H9 (cell line): ENCODE data around the gene CFHR1. TPM values are rescaled to one million over a fixed set of nuclear protein-coding genes. Genes with fewer than 3 reads are reported as not detected.
"Not testable (repeated sequence)": the region's sequence is repeated elsewhere in the genome, so short reads cannot be mapped to it uniquely, and the experiment has no call there.

Source experiments
- DNase-seq: peaks from one replicate; pipeline ENCODE4 v3.0.0-alpha.2; 2017
- H2AFZ ChIP-seq: one replicate; pipeline ENCODE4 v1.6.1; 2013; ENCODE audit warnings: mild to moderate bottlenecking, low read length, control low read depth, moderate library complexity
- H2AK5ac ChIP-seq: 2 replicates; pipeline ENCODE4 v1.6.1; 2013; ENCODE audit warnings: low read length, control low read depth, mixed read lengths; ENCODE audit not compliant: insufficient read length
- H2BK120ac ChIP-seq: one replicate; pipeline ENCODE4 v1.6.1; 2013; ENCODE audit warnings: low read depth, mild to moderate bottlenecking, low read length, control low read depth, inconsistent platforms; ENCODE audit not compliant: poor library complexity, severe bottlenecking
- H2BK12ac ChIP-seq: 2 replicates; pipeline ENCODE4 v1.6.1; 2013; ENCODE audit warnings: low read length, control low read depth, mixed read lengths, low read depth; ENCODE audit not compliant: insufficient read length
- H2BK15ac ChIP-seq: 2 replicates; pipeline ENCODE4 v1.6.1; 2013; ENCODE audit warnings: low read depth, low read length, control low read depth
- H2BK20ac ChIP-seq: one replicate; pipeline ENCODE4 v1.6.1; 2013; ENCODE audit warnings: low read depth, mild to moderate bottlenecking, low read length, control low read depth, inconsistent platforms; ENCODE audit not compliant: poor library complexity, severe bottlenecking
- H2BK5ac ChIP-seq: 2 replicates; pipeline ENCODE4 v1.6.1; 2013; ENCODE audit warnings: low read length, control low read depth, mixed read lengths; ENCODE audit not compliant: insufficient read length
- H3K14ac ChIP-seq: 2 replicates; pipeline ENCODE4 v1.6.1; 2013; ENCODE audit warnings: low read length, control low read depth; ENCODE audit not compliant: insufficient read depth
- H3K18ac ChIP-seq: 2 replicates; pipeline ENCODE4 v1.6.1; 2013; ENCODE audit warnings: low read depth, mild to moderate bottlenecking, mixed read lengths, low read length, control low read depth; ENCODE audit not compliant: insufficient read length
- H3K23ac ChIP-seq: 2 replicates; pipeline ENCODE4 v1.6.1; 2013; ENCODE audit warnings: low read length, control low read depth, mixed read lengths, low read depth; ENCODE audit not compliant: insufficient read length
- H3K23me2 ChIP-seq: 2 replicates; pipeline ENCODE4 v1.6.1; 2013; ENCODE audit warnings: low read depth, mild to moderate bottlenecking, mixed read lengths, low read length, control low read depth; ENCODE audit not compliant: insufficient read length, poor library complexity, severe bottlenecking
- H3K27ac ChIP-seq: 2 replicates; pipeline ENCODE4 v1.5.1; 2013; ENCODE audit warnings: low read length, control low read depth, mixed read lengths, low read depth; ENCODE audit not compliant: insufficient read length
- H3K27me3 ChIP-seq: 2 replicates; pipeline ENCODE4 v1.6.1; 2013; ENCODE audit warnings: low read length, control low read depth, inconsistent platforms; ENCODE audit not compliant: insufficient read depth
- H3K4ac ChIP-seq: 2 replicates; pipeline ENCODE4 v1.6.1; 2013; ENCODE audit warnings: low read depth, mild to moderate bottlenecking, control low read depth, inconsistent platforms, low read length, moderate library complexity
- H3K4me1 ChIP-seq: 2 replicates; pipeline ENCODE4 v1.6.1; 2013; ENCODE audit warnings: low read length, control low read depth, inconsistent platforms; ENCODE audit not compliant: insufficient read depth
- H3K4me2 ChIP-seq: 2 replicates; pipeline ENCODE4 v1.6.1; 2013; ENCODE audit warnings: low read length, control low read depth, mixed read lengths; ENCODE audit not compliant: insufficient read length, insufficient read depth
- H3K56ac ChIP-seq: 2 replicates; pipeline ENCODE4 v1.6.1; 2013; ENCODE audit warnings: low read depth, mild to moderate bottlenecking, mixed read lengths, low read length, control low read depth; ENCODE audit not compliant: insufficient read length
- H3K79me1 ChIP-seq: 2 replicates; pipeline ENCODE4 v1.6.1; 2013; ENCODE audit warnings: low read depth, mild to moderate bottlenecking, moderate library complexity, low read length, control low read depth, inconsistent platforms; ENCODE audit not compliant: insufficient read depth, poor library complexity, severe bottlenecking
- H3K79me2 ChIP-seq: 2 replicates; pipeline ENCODE4 v1.6.1; 2013; ENCODE audit warnings: low read length, control low read depth, inconsistent platforms; ENCODE audit not compliant: insufficient read depth
- H3K9ac ChIP-seq: 2 replicates; pipeline ENCODE4 v1.6.1; 2013; ENCODE audit warnings: low read length, control low read depth, mixed read lengths; ENCODE audit not compliant: insufficient read length; ENCODE audit errors: extremely low read depth
- H3K9me3 ChIP-seq: one replicate; pipeline ENCODE4 v1.6.1; 2013; ENCODE audit warnings: low read depth, low read length, inconsistent platforms; ENCODE audit not compliant: control insufficient read depth
- H3T11ph ChIP-seq: one replicate; pipeline ENCODE4 v1.6.1; 2013; ENCODE audit warnings: mild to moderate bottlenecking, low read length, control low read depth, inconsistent platforms
- H4K20me1 ChIP-seq: one replicate; pipeline ENCODE4 v1.6.1; 2013; ENCODE audit not compliant: control insufficient read depth, insufficient read length, insufficient read depth
- H4K5ac ChIP-seq: 2 replicates; pipeline ENCODE4 v1.6.1; 2013; ENCODE audit warnings: low read depth, mild to moderate bottlenecking, mixed read lengths, low read length, control low read depth; ENCODE audit not compliant: insufficient read length
- H4K8ac ChIP-seq: replicated peaks from 2 replicates; pipeline ENCODE4 v1.6.1; 2013; ENCODE audit warnings: low read length, control low read depth, mixed read lengths, low read depth; ENCODE audit not compliant: insufficient read length
- H4K91ac ChIP-seq: 2 replicates; pipeline ENCODE4 v1.6.1; 2013; ENCODE audit warnings: low read depth, mild to moderate bottlenecking, moderate library complexity, mixed read lengths, low read length, control low read depth; ENCODE audit not compliant: insufficient read length
- H3K27ac Mint-ChIP-seq, 3 experiments: 2 replicates in 2 of 3; 3 replicates in 1 of 3; pipeline ENCODE4 v1.8.0; 2020 to 2021; ENCODE audit warnings: mixed read lengths in 3 of 3, mild to moderate bottlenecking in 1 of 3, moderate library complexity in 1 of 3
- H3K27me3 Mint-ChIP-seq: 2 replicates; pipeline ENCODE4 v1.8.0; 2021; ENCODE audit warnings: low read depth, mild to moderate bottlenecking, moderate library complexity, mixed read lengths
- H3K36me3 Mint-ChIP-seq, 3 experiments: 2 replicates in 2 of 3; 3 replicates in 1 of 3; pipeline ENCODE4 v1.8.0; 2020 to 2021; ENCODE audit warnings: low read depth in 3 of 3, mixed read lengths in 3 of 3; ENCODE audit not compliant: insufficient read depth in 1 of 3
- H3K4me1 Mint-ChIP-seq, 2 experiments: 2 replicates each; pipeline ENCODE4 v1.8.0; 2020; ENCODE audit warnings: mixed read lengths in 2 of 2
- H3K4me3 Mint-ChIP-seq, 2 experiments: 2 replicates in 1 of 2; 3 replicates in 1 of 2; pipeline ENCODE4 v1.8.0; 2020 to 2021; ENCODE audit warnings: mild to moderate bottlenecking in 2 of 2, mixed read lengths in 2 of 2, moderate library complexity in 1 of 2
- H3K9me3 Mint-ChIP-seq, 2 experiments: 2 replicates in 1 of 2; 3 replicates in 1 of 2; pipeline ENCODE4 v1.8.0; 2020; ENCODE audit warnings: mild to moderate bottlenecking in 2 of 2, mixed read lengths in 2 of 2, moderate library complexity in 1 of 2
- WGBS: extraction: QIAGEN DNeasy Blood & Tissue Kit; methylation state at CpG from one replicate; pipeline ENCODE4 v1.1.7; 2013; ENCODE audit warnings: missing lambda C conversion rate, low lambda C conversion rate, mixed read lengths; ENCODE audit not compliant: insufficient read length; ENCODE audit errors: extremely low coverage; 5-methylcytosine and 5-hydroxymethylcytosine counted together
- total RNA-seq: library from RNA; stranded (reverse); gene quantifications from 2 replicates; pipeline ENCODE4 v1.2.1, GENCODE V29; 2021
- TF ChIP-seq, protein P1 (sequence below): fragments of 200-600 bp; sonication (generic); conservative IDR thresholded peaks from 3 replicates; pipeline ENCODE4 v1.8.0; 2021; ENCODE audit warnings: antibody characterized with exemption, mild to moderate bottlenecking

The CFHR1 gene
- total RNA-seq, 1 experiment from 2014 or later = not detected

DNA sequence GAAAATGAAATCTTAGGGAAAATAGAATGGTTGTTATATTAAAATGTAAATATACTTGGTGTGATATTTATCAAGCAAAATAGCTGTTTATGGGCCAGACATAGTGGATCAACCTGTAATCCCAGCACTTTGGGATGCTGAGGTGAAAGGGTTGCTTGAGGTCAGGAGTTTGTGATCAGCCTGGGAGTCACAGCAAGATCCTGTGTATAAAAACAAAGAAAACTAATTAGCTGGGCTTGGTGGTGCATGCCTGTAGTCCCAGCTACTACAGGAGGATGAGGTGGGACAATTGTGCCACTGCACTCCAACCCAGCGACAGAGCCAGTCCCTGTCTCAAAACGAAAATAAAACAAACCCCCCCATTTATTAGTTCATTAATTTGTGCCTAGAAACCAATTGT, 21.6 kb upstream of the CFHR1 start:
- Histone ChIP-seq H3K79me2 (no peaks in the 10 kb centered on the region), H4K91ac (no peak overlapping the region), H4K8ac (no peak overlapping the region), H3K4me2 (no peak overlapping the region), H3K9ac (no peak overlapping the region), H3K27ac (no peak overlapping the region), H3K4me1 (no peaks in the 10 kb centered on the region), H3K14ac (no peak overlapping the region), H3K23ac (no peak overlapping the region), H3K9me3 (no peaks in the 10 kb centered on the region), H3T11ph (no peak overlapping the region), H4K5ac (no peak overlapping the region), H2BK5ac (no peak overlapping the region), H2BK15ac (no peak overlapping the region), H2AK5ac (no peak overlapping the region), H3K56ac (no peak overlapping the region), H3K4ac (no peak overlapping the region), H2AFZ (no peak overlapping the region), H2BK12ac (no peak overlapping the region), H3K23me2 (no peaks in the 10 kb centered on the region), H3K18ac (no peak overlapping the region), H4K20me1 (no peaks in the 10 kb centered on the region), H3K27me3 (no peaks in the 10 kb centered on the region), H2BK20ac (no peak overlapping the region), H3K79me1 (no peaks in the 10 kb centered on the region), H2BK120ac (no peak overlapping the region)
- H3K36me3 Mint-ChIP-seq = peaks cover 6 to 14% (median 6%) of the 10 kb centered on the region in 3 experiments
- no peaks in the 10 kb centered on the region for H3K4me1 Mint-ChIP-seq
- DNase-seq = no peak
- TF ChIP-seq, protein P1, sequence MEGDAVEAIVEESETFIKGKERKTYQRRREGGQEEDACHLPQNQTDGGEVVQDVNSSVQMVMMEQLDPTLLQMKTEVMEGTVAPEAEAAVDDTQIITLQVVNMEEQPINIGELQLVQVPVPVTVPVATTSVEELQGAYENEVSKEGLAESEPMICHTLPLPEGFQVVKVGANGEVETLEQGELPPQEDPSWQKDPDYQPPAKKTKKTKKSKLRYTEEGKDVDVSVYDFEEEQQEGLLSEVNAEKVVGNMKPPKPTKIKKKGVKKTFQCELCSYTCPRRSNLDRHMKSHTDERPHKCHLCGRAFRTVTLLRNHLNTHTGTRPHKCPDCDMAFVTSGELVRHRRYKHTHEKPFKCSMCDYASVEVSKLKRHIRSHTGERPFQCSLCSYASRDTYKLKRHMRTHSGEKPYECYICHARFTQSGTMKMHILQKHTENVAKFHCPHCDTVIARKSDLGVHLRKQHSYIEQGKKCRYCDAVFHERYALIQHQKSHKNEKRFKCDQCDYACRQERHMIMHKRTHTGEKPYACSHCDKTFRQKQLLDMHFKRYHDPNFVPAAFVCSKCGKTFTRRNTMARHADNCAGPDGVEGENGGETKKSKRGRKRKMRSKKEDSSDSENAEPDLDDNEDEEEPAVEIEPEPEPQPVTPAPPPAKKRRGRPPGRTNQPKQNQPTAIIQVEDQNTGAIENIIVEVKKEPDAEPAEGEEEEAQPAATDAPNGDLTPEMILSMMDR = no peak
- no peaks in the 10 kb centered on the region; the same call in 1 of the 2 replicates for H3K27me3 Mint-ChIP-seq
- H3K4me3 Mint-ChIP-seq = no peak overlapping the region
- no CpG with 5 or more reads among the region's 2 CpGs for WGBS
- H3K27ac Mint-ChIP-seq = no peak overlapping the region
- peaks cover 6 to 16% of the 10 kb centered on the region in 2 experiments for H3K9me3 Mint-ChIP-seq

- not testable (repeated sequence) for H3K9me3 Mint-ChIP-seq, H2BK15ac ChIP-seq, H4K8ac ChIP-seq, H3K4ac ChIP-seq, H4K5ac ChIP-seq, H3T11ph ChIP-seq, H3K79me2 ChIP-seq, H3K9ac ChIP-seq, H3K27me3 ChIP-seq, H3K4me1 Mint-ChIP-seq, H3K56ac ChIP-seq, H3K18ac ChIP-seq, H4K20me1 ChIP-seq, H3K9me3 ChIP-seq, H3K23me2 ChIP-seq, H3K4me1 ChIP-seq, H3K4me2 ChIP-seq, H2BK5ac ChIP-seq, H3K27ac Mint-ChIP-seq, H4K91ac ChIP-seq, H2AFZ ChIP-seq, H3K14ac ChIP-seq, H2BK120ac ChIP-seq, H3K27me3 Mint-ChIP-seq, DNase-seq, H3K23ac ChIP-seq, H3K4me3 Mint-ChIP-seq, H2AK5ac ChIP-seq, H2BK12ac ChIP-seq, H3K27ac ChIP-seq, H3K36me3 Mint-ChIP-seq, H2BK20ac ChIP-seq, H3K79me1 ChIP-seq
- WGBS = no CpG with 5 or more reads among the region's 1 CpG
Measured at GRCh38 chr1:196801920-196802319, 17.6 kb upstream of the CFHR1 start.
